ENCODE data around the gene CNTNAP2. TPM values are rescaled to one million over a fixed set of nuclear protein-coding genes. Genes with fewer than 3 reads are reported as not detected.
A peak's percentile ranks its signal among the peaks of the same experiment; 100 is the strongest.

The CNTNAP2 gene
- total and polyA plus RNA-seq, 4 experiments from 2014 or later = 0.19 to 0.50 (median 0.20) TPM; not detected in 1

GRCh38 chr7:148253629-148254028 is 2137.0 kb downstream of the CNTNAP2 start:
- H3K27me3 Mint-ChIP-seq = peaks cover 13 to 22% of the 10 kb centered on the region in 2 donors
- ChIA-PET POLR2A (ENCODE audit: partially characterized antibody) (no interaction called here), CTCF (ENCODE audit: partially characterized antibody) (no interaction called here)
- peaks cover 0 to 26% (median 19%) of the 10 kb centered on the region in 8 donors for H3K9me3 Mint-ChIP-seq
- no peak overlapping the region for H3K27ac ChIP-seq (ENCODE audit: low read depth, low read length)
- H3K4me3 Mint-ChIP-seq = no peak overlapping the region
- no peaks in the 10 kb centered on the region for H3K4me1 Mint-ChIP-seq
- DNase-seq = no peak
- H3K27me3 ChIP-seq (ENCODE audit: insufficient read depth, low read length) = no peaks in the 10 kb centered on the region
- intact Hi-C loops (cut with micrococcal nuclease) = no loop called here
- no peaks in the 10 kb centered on the region for H3K4me1 ChIP-seq (ENCODE audit: insufficient read depth, low read length)
- peaks cover 0 to 3% of the 10 kb centered on the region in 2 donors for H3K9me3 ChIP-seq (ENCODE audit: control insufficient read depth in 1 of 2, low read length in 2 of 2)
- peaks cover 1 to 6% of the 10 kb centered on the region in 2 donors for H3K36me3 Mint-ChIP-seq
- H3K36me3 ChIP-seq (ENCODE audit: insufficient read depth, low read length) = no peaks in the 10 kb centered on the region
- no peak overlapping the region for H3K27ac Mint-ChIP-seq
- H3K4me3 ChIP-seq (ENCODE audit: low read length in 2 of 2) = no peak overlapping the region

DNA sequence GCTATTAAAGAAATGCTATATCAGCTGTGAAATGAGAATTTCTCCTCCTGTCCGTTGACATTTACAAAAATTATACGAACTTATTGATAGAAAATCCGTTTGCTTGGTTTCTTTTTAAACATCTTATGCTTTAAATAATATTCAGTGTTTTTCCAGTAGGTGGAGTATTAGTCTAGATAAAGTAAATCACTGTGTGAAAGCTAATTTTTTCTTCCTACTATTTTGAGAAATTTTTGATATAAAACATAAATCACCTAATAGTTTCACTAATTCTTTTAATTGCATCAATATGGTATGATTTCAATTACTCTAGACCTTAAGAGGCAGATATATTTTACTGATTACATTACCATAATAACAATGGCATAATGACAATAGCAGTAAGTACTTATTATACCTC is 2138.7 kb downstream of the CNTNAP2 start:
- CTCF ChIA-PET (ENCODE audit: partially characterized antibody) = interaction anchor here (0.9 kb wide), 1 partner anchor 9 kb away, joined by 4 read pairs; no protein-coding TSS in a partner anchor
- Histone ChIP-seq H3K27ac (ENCODE audit: low read depth, low read length) (no peak overlapping the region), H3K36me3 (ENCODE audit: insufficient read depth, low read length) (no peaks in the 10 kb centered on the region), H3K4me1 (ENCODE audit: insufficient read depth, low read length) (no peaks in the 10 kb centered on the region), H3K4me3 (ENCODE audit: low read length in 2 of 2) (no peak overlapping the region), H3K27me3 (ENCODE audit: insufficient read depth, low read length) (no peaks in the 10 kb centered on the region), H3K9me3 (ENCODE audit: control insufficient read depth in 1 of 2, low read length in 2 of 2) (peaks cover 0 to 3% of the 10 kb centered on the region in 2 donors)
- H3K27me3 Mint-ChIP-seq = peaks cover 9 to 13% of the 10 kb centered on the region in 2 donors
- DNase-seq = no peak
- H3K27ac Mint-ChIP-seq = no peak overlapping the region
- H3K4me3 Mint-ChIP-seq = no peak overlapping the region
- intact Hi-C loops (cut with micrococcal nuclease) = no loop called here
- POLR2A ChIA-PET (ENCODE audit: partially characterized antibody) = no interaction called here
- H3K9me3 Mint-ChIP-seq = peaks cover 0 to 20% (median 18%) of the 10 kb centered on the region in 8 donors
- peaks cover 1 to 6% of the 10 kb centered on the region in 2 donors for H3K36me3 Mint-ChIP-seq
- H3K4me1 Mint-ChIP-seq = no peaks in the 10 kb centered on the region

GRCh38 chr7:148256433-148256832 is 2139.8 kb downstream of the CNTNAP2 start:
- H3K9me3 Mint-ChIP-seq = peaks cover 0 to 13% (median 8%) of the 10 kb centered on the region in 8 donors
- no peak overlapping the region for H3K4me3 ChIP-seq (ENCODE audit: low read length in 2 of 2)
- H3K4me1 Mint-ChIP-seq = no peaks in the 10 kb centered on the region
- no peaks in the 10 kb centered on the region for H3K4me1 ChIP-seq (ENCODE audit: insufficient read depth, low read length)
- no peak for DNase-seq
- POLR2A ChIA-PET (ENCODE audit: partially characterized antibody) = no interaction called here
- CTCF ChIA-PET (ENCODE audit: partially characterized antibody) = no interaction called here
- H3K27ac ChIP-seq (ENCODE audit: low read depth, low read length) = no peak overlapping the region
- H3K27me3 ChIP-seq (ENCODE audit: insufficient read depth, low read length) = no peaks in the 10 kb centered on the region
- H3K4me3 Mint-ChIP-seq = no peak overlapping the region
- H3K9me3 ChIP-seq (ENCODE audit: control insufficient read depth in 1 of 2, low read length in 2 of 2) = no peaks in the 10 kb centered on the region
- H3K27ac Mint-ChIP-seq = no peak overlapping the region
- H3K27me3 Mint-ChIP-seq = peaks cover 9 to 13% of the 10 kb centered on the region in 2 donors
- peaks cover 1 to 6% of the 10 kb centered on the region in 2 donors for H3K36me3 Mint-ChIP-seq
- intact Hi-C loops (cut with micrococcal nuclease) = no loop called here
- no peaks in the 10 kb centered on the region for H3K36me3 ChIP-seq (ENCODE audit: insufficient read depth, low read length)

- Histone ChIP-seq H3K27me3 (ENCODE audit: insufficient read depth, low read length) (no peaks in the 10 kb centered on the region), H3K4me3 (ENCODE audit: low read length in 2 of 2) (no peak overlapping the region), H3K9me3 (ENCODE audit: control insufficient read depth in 1 of 2, low read length in 2 of 2) (no peaks in the 10 kb centered on the region), H3K27ac (ENCODE audit: low read depth, low read length) (no peak overlapping the region), H3K36me3 (ENCODE audit: insufficient read depth, low read length) (no peaks in the 10 kb centered on the region), H3K4me1 (ENCODE audit: insufficient read depth, low read length) (peaks cover 4% of the 10 kb centered on the region)
- Mint-ChIP-seq H3K36me3 (no peaks in the 10 kb centered on the region), H3K27ac (no peak overlapping the region), H3K9me3 (no peaks in the 10 kb centered on the region), H3K27me3 (peaks cover 2 to 8% of the 10 kb centered on the region in 2 donors), H3K4me1 (peaks cover 7 to 9% (median 8%) of the 10 kb centered on the region in 4 donors), H3K4me3 (no peak overlapping the region)
- intact Hi-C loops (cut with micrococcal nuclease) = loop anchor here (10.0 kb wide), 1 partner anchor 704 kb away; no protein-coding TSS in a partner anchor
- DNase-seq = no peak
- ChIA-PET POLR2A (ENCODE audit: partially characterized antibody) (no interaction called here), CTCF (ENCODE audit: partially characterized antibody) (interaction anchor here (1.0 to 6.6 kb wide), 6 partner anchors 11 to 267 kb away, joined by 3 to 41 read pairs (median 8); no protein-coding TSS in a partner anchor)
These were observed 2144.0 kb downstream of the CNTNAP2 start for GRCh38 chr7:148260599-148260998.

DNA sequence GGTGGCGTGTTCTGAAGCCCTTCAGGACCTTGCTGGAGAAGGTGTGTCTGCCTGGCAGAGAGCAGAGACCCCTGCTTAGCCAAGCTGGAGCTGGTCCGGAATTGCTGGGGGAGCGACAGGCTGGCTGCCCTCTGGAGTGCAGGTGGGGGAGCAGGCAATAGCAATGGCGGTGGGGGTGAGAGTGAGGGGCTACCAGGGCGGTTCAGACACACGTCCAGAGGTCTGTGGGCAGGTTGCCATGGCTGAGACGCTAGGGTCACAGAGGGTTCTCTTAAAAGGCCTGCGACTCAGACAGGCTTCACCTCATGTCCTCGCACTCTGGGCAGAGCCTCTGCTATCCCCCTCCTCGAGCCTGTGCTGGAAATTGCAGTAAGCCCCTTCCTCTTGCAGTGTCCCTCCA is 2144.9 kb downstream of the CNTNAP2 start:
- H3K4me3 Mint-ChIP-seq = no peak overlapping the region

DNA sequence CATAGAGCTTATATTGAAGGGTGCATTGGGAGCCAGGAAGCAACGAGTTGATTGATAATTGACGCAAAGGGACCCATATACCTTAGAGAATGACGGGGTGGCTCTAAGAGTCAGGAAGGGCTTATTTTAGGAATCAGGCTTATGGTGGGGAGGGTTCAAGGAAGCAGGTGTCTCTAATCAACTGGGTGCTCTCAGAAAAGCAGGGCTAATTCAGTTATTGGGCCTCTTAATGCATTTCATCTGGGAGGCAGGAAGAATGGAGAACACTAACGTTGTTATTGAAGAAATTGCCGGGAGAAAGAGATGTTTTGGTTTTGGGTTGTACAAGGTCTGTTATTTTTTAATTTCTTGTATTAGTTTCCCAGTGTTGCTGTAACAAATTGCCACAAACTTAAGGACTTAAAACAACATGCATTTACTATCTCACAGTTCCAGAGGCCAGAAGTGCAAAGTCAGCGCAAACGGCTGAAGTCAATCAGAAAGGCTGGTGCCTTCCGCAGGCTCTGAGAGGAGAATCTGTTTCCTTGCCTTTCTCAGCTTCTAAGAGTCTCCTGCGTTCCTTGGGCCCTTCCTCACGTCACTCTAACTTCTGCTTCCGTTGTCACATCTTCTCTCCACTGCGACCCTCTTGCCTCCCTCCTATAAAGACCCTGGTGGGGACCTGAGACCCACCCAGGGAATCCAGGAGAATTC is 2145.5 kb downstream of the CNTNAP2 start:
- no peaks in the 10 kb centered on the region for H3K36me3 ChIP-seq (ENCODE audit: insufficient read depth, low read length)
- no peak overlapping the region for H3K27ac Mint-ChIP-seq
- peaks cover 4% of the 10 kb centered on the region for H3K4me1 ChIP-seq (ENCODE audit: insufficient read depth, low read length)
- H3K27ac ChIP-seq (ENCODE audit: low read depth, low read length) = no peak overlapping the region
- no peaks in the 10 kb centered on the region for H3K9me3 Mint-ChIP-seq
- CTCF ChIA-PET (ENCODE audit: partially characterized antibody) = interaction anchor here (0.9 to 6.6 kb wide), 7 partner anchors 9 to 264 kb away, joined by 3 to 41 read pairs (median 10); no protein-coding TSS in a partner anchor
- no peak overlapping the region for H3K4me3 ChIP-seq (ENCODE audit: low read length in 2 of 2)
- H3K4me3 Mint-ChIP-seq = peak overlapping the region in 3 of 8 donors; percentile 55 to 65 (median 61)
- no peaks in the 10 kb centered on the region for H3K36me3 Mint-ChIP-seq
- H3K9me3 ChIP-seq (ENCODE audit: control insufficient read depth in 1 of 2, low read length in 2 of 2) = no peaks in the 10 kb centered on the region
- H3K27me3 Mint-ChIP-seq = peaks cover 2 to 5% of the 10 kb centered on the region in 2 donors
- H3K27me3 ChIP-seq (ENCODE audit: insufficient read depth, low read length) = no peaks in the 10 kb centered on the region
- intact Hi-C loops (cut with micrococcal nuclease) = loop anchor here (10.0 kb wide), 1 partner anchor 703 kb away; no protein-coding TSS in a partner anchor
- POLR2A ChIA-PET (ENCODE audit: partially characterized antibody) = no interaction called here
- H3K4me1 Mint-ChIP-seq = peaks cover 7 to 9% (median 8%) of the 10 kb centered on the region in 4 donors
- DNase-seq = no peak

More for the DNA sequence above, 2144.9 kb downstream of the CNTNAP2 start:
- Histone ChIP-seq H3K4me1 (ENCODE audit: insufficient read depth, low read length) (peaks cover 4% of the 10 kb centered on the region), H3K27me3 (ENCODE audit: insufficient read depth, low read length) (no peaks in the 10 kb centered on the region), H3K36me3 (ENCODE audit: insufficient read depth, low read length) (no peaks in the 10 kb centered on the region), H3K9me3 (ENCODE audit: control insufficient read depth in 1 of 2, low read length in 2 of 2) (no peaks in the 10 kb centered on the region), H3K27ac (ENCODE audit: low read depth, low read length) (no peak overlapping the region), H3K4me3 (ENCODE audit: low read length in 2 of 2) (no peak overlapping the region)
- POLR2A ChIA-PET (ENCODE audit: partially characterized antibody) = no interaction called here
- intact Hi-C loops (cut with micrococcal nuclease) = loop anchor here (10.0 kb wide), 1 partner anchor 703 kb away; no protein-coding TSS in a partner anchor
- CTCF ChIA-PET (ENCODE audit: partially characterized antibody) = interaction anchor here (1.9 to 6.6 kb wide), 4 partner anchors 10 to 44 kb away, joined by 6 to 41 read pairs (median 10); no protein-coding TSS in a partner anchor
- DNase-seq = no peak
- no peaks in the 10 kb centered on the region for H3K9me3 Mint-ChIP-seq
- peaks cover 2 to 5% of the 10 kb centered on the region in 2 donors for H3K27me3 Mint-ChIP-seq
- H3K36me3 Mint-ChIP-seq = no peaks in the 10 kb centered on the region
- H3K4me1 Mint-ChIP-seq = peaks cover 7 to 9% (median 8%) of the 10 kb centered on the region in 4 donors
- H3K27ac Mint-ChIP-seq = no peak overlapping the region

- H3K27me3 Mint-ChIP-seq = peaks cover 2 to 7% of the 10 kb centered on the region in 2 donors
- DNase-seq = peak; percentile 31 to 48 (median 35)
- H3K36me3 Mint-ChIP-seq = no peaks in the 10 kb centered on the region
- peaks cover 7 to 9% (median 8%) of the 10 kb centered on the region in 4 donors for H3K4me1 Mint-ChIP-seq
- Histone ChIP-seq H3K4me1 (ENCODE audit: insufficient read depth, low read length) (peaks cover 4% of the 10 kb centered on the region), H3K36me3 (ENCODE audit: insufficient read depth, low read length) (no peaks in the 10 kb centered on the region), H3K27ac (ENCODE audit: low read depth, low read length) (no peak overlapping the region), H3K4me3 (ENCODE audit: low read length in 2 of 2) (no peak overlapping the region), H3K9me3 (ENCODE audit: control insufficient read depth in 1 of 2, low read length in 2 of 2) (no peaks in the 10 kb centered on the region), H3K27me3 (ENCODE audit: insufficient read depth, low read length) (no peaks in the 10 kb centered on the region)
- no peaks in the 10 kb centered on the region for H3K9me3 Mint-ChIP-seq
- CTCF ChIA-PET (ENCODE audit: partially characterized antibody) = interaction anchor here (0.9 to 6.6 kb wide), 8 partner anchors 9 to 264 kb away, joined by 3 to 41 read pairs (median 7); no protein-coding TSS in a partner anchor
- peak overlapping the region in 6 of 8 donors; percentile 1 to 65 (median 40) for H3K4me3 Mint-ChIP-seq
- POLR2A ChIA-PET (ENCODE audit: partially characterized antibody) = no interaction called here
- H3K27ac Mint-ChIP-seq = peak overlapping the region in 1 of 7 donors; percentile 52
- intact Hi-C loops (cut with micrococcal nuclease) = loop anchor here (10.0 kb wide), 1 partner anchor 702 kb away; no protein-coding TSS in a partner anchor
These were observed 2146.2 kb downstream of the CNTNAP2 start for GRCh38 chr7:148262721-148263229.
